Hepatocyte (in vitro differentiated cells): ENCODE measurements around the gene C19orf12. TPM values are rescaled to one million over a fixed set of nuclear protein-coding genes. Genes with fewer than 3 reads are reported as not detected.

ENCODE experiments used
- DNase-seq: peaks from one replicate; pipeline ENCODE4 v3.0.0-alpha.2; 2016; ENCODE audit warnings: low spot score
- H2AFZ ChIP-seq: fragments of 200-600 bp; sonication (generic); 2 replicates; pipeline ENCODE4 v1.6.0; 2016; ENCODE audit warnings: antibody characterized with exemption, mild to moderate bottlenecking
- H3K27ac ChIP-seq: fragments of 200-600 bp; sonication (generic); 2 replicates; pipeline ENCODE4 v1.5.1; 2016; ENCODE audit warnings: mild to moderate bottlenecking
- H3K27me3 ChIP-seq: fragments of 200-600 bp; sonication (generic); 2 replicates; pipeline ENCODE4 v1.6.1; 2016
- H3K36me3 ChIP-seq: fragments of 200-600 bp; sonication (generic); replicated peaks from 2 replicates; pipeline ENCODE4 v1.5.1; 2016; ENCODE audit warnings: low read depth; ENCODE audit not compliant: insufficient read depth
- H3K4me1 ChIP-seq: fragments of 200-600 bp; sonication (generic); 2 replicates; pipeline ENCODE4 v1.5.1; 2016; ENCODE audit warnings: mild to moderate bottlenecking, moderate library complexity; ENCODE audit not compliant: insufficient read depth
- H3K4me2 ChIP-seq: fragments of 200-600 bp; sonication (generic); 2 replicates; pipeline ENCODE4 v1.6.0; 2016
- H3K4me3 ChIP-seq: fragments of 200-600 bp; sonication (generic); 2 replicates; pipeline ENCODE4 v1.5.1; 2016; ENCODE audit warnings: mild to moderate bottlenecking
- H3K79me2 ChIP-seq: fragments of 200-600 bp; sonication (generic); 2 replicates; pipeline ENCODE4 v1.6.0; 2017; ENCODE audit warnings: mild to moderate bottlenecking
- H3K9me2 ChIP-seq: fragments of 200-600 bp; sonication (generic); replicated peaks from 2 replicates; pipeline ENCODE4 v1.6.0; 2017; ENCODE audit warnings: mild to moderate bottlenecking; ENCODE audit not compliant: insufficient read depth
- H3K9me3 ChIP-seq: fragments of 200-600 bp; sonication (generic); 2 replicates; pipeline ENCODE4 v1.5.1; 2016; ENCODE audit warnings: low read depth, mild to moderate bottlenecking
- H4K20me1 ChIP-seq: fragments of 200-600 bp; sonication (generic); 2 replicates; pipeline ENCODE4 v1.6.0; 2016; ENCODE audit warnings: mild to moderate bottlenecking; ENCODE audit not compliant: insufficient read depth, poor library complexity, severe bottlenecking
- EZH2 ChIP-seq: fragments of 200-600 bp; sonication (generic); IDR thresholded peaks from 2 replicates; pipeline ENCODE4 v1.6.1; 2016; ENCODE audit warnings: antibody characterized with exemption, mild to moderate bottlenecking, borderline replicate concordance
- EZH2phosphoT487 ChIP-seq: fragments of 200-600 bp; sonication (generic); IDR thresholded peaks from one replicate; pipeline ENCODE4 v1.6.1; 2018; ENCODE audit warnings: antibody characterized with exemption, mild to moderate bottlenecking, low read depth, moderate library complexity; ENCODE audit not compliant: unreplicated experiment, severe bottlenecking
- WGBS: methylation state at CpG from one replicate; pipeline ENCODE4 v1.1.6; 2016; ENCODE audit warnings: low lambda C conversion rate; ENCODE audit errors: missing lambda C conversion rate; 5-methylcytosine and 5-hydroxymethylcytosine counted together
- polyA plus RNA-seq: library from polyadenylated mRNA; unstranded; fragments of >200 nt; fragmentation: Nextera tagmentation; extraction: Ambion mirVana; gene quantifications from 2 replicates; pipeline ENCODE4 v1.2.1, GENCODE V29; 2016
- total RNA-seq: library from RNA; depleted of rRNA; stranded (reverse); fragments of >200 nt; gene quantifications from 2 replicates; pipeline ENCODE4 v1.2.3, GENCODE V29; 2014
- TF ChIP-seq, protein P1 (sequence below): fragments of 200-600 bp; sonication (generic); IDR thresholded peaks from 2 replicates; pipeline ENCODE4 v1.5.1; 2016; ENCODE audit warnings: antibody characterized with exemption, mild to moderate bottlenecking; ENCODE audit not compliant: poor library complexity

C19orf12 gene
- total and polyA plus RNA-seq, 2 experiments from 2014 or later, result 41.5 to 57.2 TPM

DNA sequence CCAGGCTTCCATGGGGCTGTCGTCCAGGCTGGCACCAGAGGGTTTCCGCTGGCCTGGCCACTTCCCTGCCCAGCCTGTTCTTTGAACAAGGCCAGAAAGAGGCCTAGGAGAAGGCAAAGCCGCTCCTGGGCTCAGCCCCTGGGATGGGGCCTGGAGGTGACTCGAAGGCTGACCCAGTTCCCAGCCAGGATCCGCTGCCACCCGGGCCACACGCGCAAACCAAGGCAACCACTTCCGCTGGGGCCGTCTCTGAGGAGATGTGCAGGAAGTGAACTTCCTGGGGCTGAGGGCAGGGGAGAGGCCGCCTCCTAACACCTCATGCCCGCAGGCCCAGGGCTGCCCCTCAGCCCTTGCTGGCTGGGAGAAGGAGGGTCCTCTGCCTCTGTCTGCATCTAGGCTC is 34.6 kb downstream of the C19orf12 start:
- Histone ChIP-seq H3K79me2 (no peaks in the 10 kb centered on the region), H3K27me3 (no peaks in the 10 kb centered on the region), H3K36me3 (no peaks in the 10 kb centered on the region), H3K9me3 (no peaks in the 10 kb centered on the region), H3K27ac (no peak overlapping the region), H4K20me1 (no peaks in the 10 kb centered on the region), H2AFZ (no peak overlapping the region), H3K4me1 (no peaks in the 10 kb centered on the region), H3K4me3 (no peak overlapping the region), H3K9me2 (no peaks in the 10 kb centered on the region), H3K4me2 (no peak overlapping the region)
- 88% methylated on average over 12 of the region's 12 CpGs for WGBS
- DNase-seq, result no peak
- TF ChIP-seq, protein P1, sequence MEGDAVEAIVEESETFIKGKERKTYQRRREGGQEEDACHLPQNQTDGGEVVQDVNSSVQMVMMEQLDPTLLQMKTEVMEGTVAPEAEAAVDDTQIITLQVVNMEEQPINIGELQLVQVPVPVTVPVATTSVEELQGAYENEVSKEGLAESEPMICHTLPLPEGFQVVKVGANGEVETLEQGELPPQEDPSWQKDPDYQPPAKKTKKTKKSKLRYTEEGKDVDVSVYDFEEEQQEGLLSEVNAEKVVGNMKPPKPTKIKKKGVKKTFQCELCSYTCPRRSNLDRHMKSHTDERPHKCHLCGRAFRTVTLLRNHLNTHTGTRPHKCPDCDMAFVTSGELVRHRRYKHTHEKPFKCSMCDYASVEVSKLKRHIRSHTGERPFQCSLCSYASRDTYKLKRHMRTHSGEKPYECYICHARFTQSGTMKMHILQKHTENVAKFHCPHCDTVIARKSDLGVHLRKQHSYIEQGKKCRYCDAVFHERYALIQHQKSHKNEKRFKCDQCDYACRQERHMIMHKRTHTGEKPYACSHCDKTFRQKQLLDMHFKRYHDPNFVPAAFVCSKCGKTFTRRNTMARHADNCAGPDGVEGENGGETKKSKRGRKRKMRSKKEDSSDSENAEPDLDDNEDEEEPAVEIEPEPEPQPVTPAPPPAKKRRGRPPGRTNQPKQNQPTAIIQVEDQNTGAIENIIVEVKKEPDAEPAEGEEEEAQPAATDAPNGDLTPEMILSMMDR, result no peak
- no peak for TF ChIP-seq EZH2phosphoT487

DNA sequence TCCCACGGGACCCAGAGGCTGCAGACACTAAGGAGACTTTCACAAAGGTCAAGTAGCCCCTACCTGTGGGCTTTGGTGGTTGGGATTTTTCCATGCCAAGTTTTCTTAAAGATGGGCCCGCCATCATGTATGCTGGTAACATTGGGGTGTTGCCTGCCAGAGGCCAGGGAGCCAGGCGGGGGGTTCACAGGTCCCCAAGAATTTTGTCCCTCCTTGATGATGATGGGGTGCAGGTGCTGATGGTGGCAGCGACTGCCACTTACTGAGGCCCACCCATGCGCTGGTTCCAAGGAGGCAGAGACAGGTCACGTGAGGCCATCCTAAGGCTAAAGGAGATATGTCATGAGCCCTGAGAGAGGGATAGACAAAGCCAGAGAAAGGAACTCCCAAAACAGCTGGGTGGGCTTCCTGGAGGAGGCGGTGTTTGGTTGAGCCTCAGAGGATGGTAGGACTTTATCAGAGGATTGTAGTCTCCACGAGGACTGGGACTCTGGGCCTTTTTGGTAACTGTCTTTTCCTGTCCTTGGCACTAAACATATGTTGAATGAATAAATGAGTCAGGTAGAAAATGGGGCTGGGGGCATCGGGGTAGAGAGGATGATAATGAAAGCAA is 35.4 kb downstream of the C19orf12 start:
- no peak overlapping the region for H3K27ac ChIP-seq

DNA sequence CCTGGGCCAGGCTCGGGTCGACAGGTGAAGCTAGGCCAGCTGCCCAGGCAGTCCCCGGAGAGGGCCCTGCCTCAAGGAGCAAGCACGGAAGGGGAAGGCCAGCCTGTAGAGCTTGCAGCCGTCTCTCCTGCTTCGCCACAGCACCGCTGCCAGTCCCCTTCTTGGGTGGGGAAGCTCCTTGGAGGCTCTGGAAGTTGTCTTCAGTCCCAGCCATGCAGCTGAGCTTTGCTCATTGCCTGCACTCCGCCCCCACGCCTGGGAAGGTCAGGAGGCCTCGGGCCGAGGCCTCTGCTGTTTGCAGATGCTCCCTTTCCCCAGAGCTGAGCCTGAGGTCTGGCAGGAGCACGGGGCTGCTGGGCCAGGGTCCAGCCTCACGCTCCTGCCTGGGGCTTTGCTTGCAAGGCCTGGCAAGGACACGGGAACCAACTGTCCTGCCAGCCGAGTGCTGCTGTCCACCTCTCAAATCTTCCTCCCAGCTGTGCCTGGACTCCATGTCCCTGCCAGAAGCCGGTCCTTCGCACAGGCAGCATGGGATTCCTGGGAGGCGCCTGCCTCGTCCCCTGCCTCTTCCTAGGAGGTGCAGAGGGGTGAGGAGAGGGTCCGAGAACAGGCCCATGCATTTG is 36.5 kb downstream of the C19orf12 start:
- Histone ChIP-seq H3K4me2 (no peak overlapping the region), H3K36me3 (no peaks in the 10 kb centered on the region), H3K4me1 (no peaks in the 10 kb centered on the region), H3K79me2 (no peaks in the 10 kb centered on the region), H3K27me3 (no peaks in the 10 kb centered on the region), H3K9me3 (no peaks in the 10 kb centered on the region), H4K20me1 (no peaks in the 10 kb centered on the region), H3K27ac (no peak overlapping the region), H3K4me3 (no peak overlapping the region), H3K9me2 (no peaks in the 10 kb centered on the region), H2AFZ (no peak overlapping the region)
- TF ChIP-seq, protein P1, result no peak
- TF ChIP-seq EZH2phosphoT487, result no peak
- TF ChIP-seq EZH2, result no peak
- WGBS, result 69% methylated on average over 20 of the region's 20 CpGs
- DNase-seq, result no peak

More for the DNA sequence above, 35.4 kb downstream of the C19orf12 start:
- no peak overlapping the region for H2AFZ ChIP-seq
- no peaks in the 10 kb centered on the region for H3K79me2 ChIP-seq
- H3K9me3 ChIP-seq, result no peaks in the 10 kb centered on the region
- H3K4me3 ChIP-seq, result no peak overlapping the region
- H3K4me1 ChIP-seq, result no peaks in the 10 kb centered on the region
- 92% methylated on average over 9 of the region's 9 CpGs for WGBS
- H3K27me3 ChIP-seq, result no peaks in the 10 kb centered on the region
- H3K36me3 ChIP-seq, result no peaks in the 10 kb centered on the region
- no peaks in the 10 kb centered on the region for H3K9me2 ChIP-seq
- TF ChIP-seq EZH2 (no peak), EZH2phosphoT487 (no peak)
- TF ChIP-seq, protein P1, result no peak
- H3K4me2 ChIP-seq, result no peak overlapping the region
- DNase-seq, result no peak
- H4K20me1 ChIP-seq, result no peaks in the 10 kb centered on the region
